ENCODE measurements around the gene FNBP1. TPM values are rescaled to one million over a fixed set of nuclear protein-coding genes. Genes with fewer than 3 reads are reported as not detected.
"Not testable (repeated sequence)": the region's sequence is repeated elsewhere in the genome, so short reads cannot be mapped to it uniquely, and the experiment has no call there.

FNBP1 gene
- total RNA-seq, 1 experiment from 2014 or later, result 43.6 TPM

DNA sequence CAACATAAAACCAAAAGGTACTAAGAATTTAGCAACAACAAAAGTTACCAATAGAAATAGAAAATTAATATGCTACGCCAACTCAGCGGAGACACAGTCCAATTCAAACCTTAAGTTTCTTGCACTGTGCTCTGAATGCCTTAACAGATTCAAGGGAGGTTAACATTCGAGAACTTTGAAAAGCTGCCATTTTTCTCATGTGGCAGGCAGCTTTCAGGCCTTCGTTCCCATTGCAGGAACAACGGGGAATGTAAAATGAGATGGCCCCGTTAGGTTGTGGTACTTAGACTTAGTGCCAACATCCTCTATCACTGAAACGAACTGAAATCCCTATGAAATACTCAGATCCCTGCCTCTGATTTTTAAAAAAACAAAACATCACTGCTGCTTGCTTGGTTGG lies 22.4 kb downstream of the FNBP1 start (continued):
- TF ChIP-seq, protein P1, sequence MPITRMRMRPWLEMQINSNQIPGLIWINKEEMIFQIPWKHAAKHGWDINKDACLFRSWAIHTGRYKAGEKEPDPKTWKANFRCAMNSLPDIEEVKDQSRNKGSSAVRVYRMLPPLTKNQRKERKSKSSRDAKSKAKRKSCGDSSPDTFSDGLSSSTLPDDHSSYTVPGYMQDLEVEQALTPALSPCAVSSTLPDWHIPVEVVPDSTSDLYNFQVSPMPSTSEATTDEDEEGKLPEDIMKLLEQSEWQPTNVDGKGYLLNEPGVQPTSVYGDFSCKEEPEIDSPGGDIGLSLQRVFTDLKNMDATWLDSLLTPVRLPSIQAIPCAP (CRISPR knock-in tag; IDR thresholded peaks at IDR 0.05), result no peak
- TF ChIP-seq ATF3 (CRISPR knock-in tag; conservative IDR thresholded peaks at IDR 0.05), result no peak
- TF ChIP-seq EMX1 (CRISPR knock-in tag; IDR thresholded peaks at IDR 0.05), result no peak
- TF ChIP-seq AR (CRISPR knock-in tag; IDR thresholded peaks at IDR 0.05), result no peak
- TF ChIP-seq SP1 (CRISPR knock-in tag; conservative IDR thresholded peaks at IDR 0.05), result no peak
- no peak for TF ChIP-seq ETV6 (CRISPR knock-in tag; IDR thresholded peaks at IDR 0.05)
- TF ChIP-seq, protein P2, sequence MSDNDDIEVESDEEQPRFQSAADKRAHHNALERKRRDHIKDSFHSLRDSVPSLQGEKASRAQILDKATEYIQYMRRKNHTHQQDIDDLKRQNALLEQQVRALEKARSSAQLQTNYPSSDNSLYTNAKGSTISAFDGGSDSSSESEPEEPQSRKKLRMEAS (CRISPR knock-in tag; IDR thresholded peaks at IDR 0.05), result no peak

DNA sequence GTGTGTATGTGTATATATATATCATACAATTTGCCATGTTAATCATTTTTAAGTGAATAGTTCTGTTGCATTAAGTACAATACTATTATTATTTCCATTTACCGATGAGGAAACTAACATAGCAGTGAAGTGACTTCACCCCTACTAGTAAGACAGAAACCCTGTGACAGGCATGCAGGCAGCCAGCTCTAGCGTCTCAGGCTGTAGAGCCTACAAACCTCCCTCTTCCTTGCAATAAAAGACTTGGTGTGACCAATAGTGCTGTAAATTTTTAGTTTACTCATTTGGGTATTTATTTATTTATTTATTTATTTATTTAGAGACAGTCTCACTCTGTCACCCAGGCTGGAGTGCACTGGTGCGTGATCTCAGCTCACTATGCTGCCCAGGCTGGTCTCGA lies 24.7 kb downstream of the FNBP1 start:
- H3K9me3 Mint-ChIP-seq, result peaks cover 10% of the 10 kb centered on the region
- H3K4me3 Mint-ChIP-seq, result no peak overlapping the region
- H3K36me3 Mint-ChIP-seq, result peaks cover 9% of the 10 kb centered on the region
- H3K27ac Mint-ChIP-seq, result no peak overlapping the region
- H3K27me3 Mint-ChIP-seq (ENCODE audit: low read depth), result no peaks in the 10 kb centered on the region
- CTCF ChIA-PET, result interaction anchor here (0.6 kb wide), 1 partner anchor 274 kb away, joined by 4 read pairs; no protein-coding TSS in a partner anchor
- no peaks in the 10 kb centered on the region for H3K4me1 Mint-ChIP-seq
- TF ChIP-seq MYBL2 (CRISPR knock-in tag; IDR thresholded peaks at IDR 0.05) (no peak), IRF2 (CRISPR knock-in tag; IDR thresholded peaks at IDR 0.05; ENCODE audit: borderline replicate concordance, low read depth) (no peak), FOXK1 (CRISPR knock-in tag; IDR thresholded peaks at IDR 0.05) (no peak), NR3C1 (CRISPR knock-in tag; conservative IDR thresholded peaks at IDR 0.05; ENCODE audit: low read depth) (no peak), ESRRA (CRISPR knock-in tag; IDR thresholded peaks at IDR 0.05; ENCODE audit: borderline replicate concordance) (no peak), JUN (CRISPR knock-in tag; IDR thresholded peaks at IDR 0.05) (no peak), CBFB (CRISPR knock-in tag; IDR thresholded peaks at IDR 0.05; ENCODE audit: low read depth) (no peak)
- TF ChIP-seq, protein P3, sequence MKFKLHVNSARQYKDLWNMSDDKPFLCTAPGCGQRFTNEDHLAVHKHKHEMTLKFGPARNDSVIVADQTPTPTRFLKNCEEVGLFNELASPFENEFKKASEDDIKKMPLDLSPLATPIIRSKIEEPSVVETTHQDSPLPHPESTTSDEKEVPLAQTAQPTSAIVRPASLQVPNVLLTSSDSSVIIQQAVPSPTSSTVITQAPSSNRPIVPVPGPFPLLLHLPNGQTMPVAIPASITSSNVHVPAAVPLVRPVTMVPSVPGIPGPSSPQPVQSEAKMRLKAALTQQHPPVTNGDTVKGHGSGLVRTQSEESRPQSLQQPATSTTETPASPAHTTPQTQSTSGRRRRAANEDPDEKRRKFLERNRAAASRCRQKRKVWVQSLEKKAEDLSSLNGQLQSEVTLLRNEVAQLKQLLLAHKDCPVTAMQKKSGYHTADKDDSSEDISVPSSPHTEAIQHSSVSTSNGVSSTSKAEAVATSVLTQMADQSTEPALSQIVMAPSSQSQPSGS (CRISPR knock-in tag; IDR thresholded peaks at IDR 0.05; ENCODE audit: borderline replicate concordance, low read depth), result no peak
- TF ChIP-seq, protein P4, sequence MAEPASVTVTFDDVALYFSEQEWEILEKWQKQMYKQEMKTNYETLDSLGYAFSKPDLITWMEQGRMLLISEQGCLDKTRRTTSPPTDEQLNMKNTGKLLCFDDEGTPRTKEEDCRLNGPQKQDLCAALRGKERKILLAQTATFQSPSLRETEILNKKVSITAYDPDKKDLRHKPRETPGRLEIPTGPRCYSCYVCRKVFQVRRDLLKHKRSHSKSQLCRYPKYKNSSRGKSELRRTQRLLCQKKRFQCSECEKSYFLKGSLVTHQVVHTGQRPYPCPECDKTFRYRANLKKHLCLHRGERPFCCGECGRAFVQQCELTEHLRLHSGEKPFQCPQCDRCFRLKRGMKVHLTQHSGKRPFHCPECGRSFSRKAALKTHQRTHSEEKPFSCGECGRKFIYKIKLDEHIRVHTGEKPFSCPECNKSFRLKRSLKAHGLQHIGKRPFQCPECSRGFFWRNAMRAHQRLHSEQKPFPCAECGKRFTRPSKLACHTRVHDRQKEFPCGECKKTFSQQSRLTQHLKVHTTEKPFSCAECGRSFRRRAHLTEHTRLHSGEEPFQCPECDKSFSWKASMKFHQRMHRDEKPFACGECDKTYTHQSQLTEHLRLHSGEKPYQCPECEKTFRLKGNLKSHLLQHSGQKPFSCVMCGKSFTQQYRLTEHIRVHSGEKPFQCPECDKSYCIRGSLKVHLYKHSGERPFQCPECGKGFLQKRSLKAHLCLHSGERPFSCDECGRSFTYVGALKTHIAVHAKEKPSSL (CRISPR knock-in tag; conservative IDR thresholded peaks at IDR 0.05), result no peak
- DNase-seq (ENCODE audit: low spot score), result no peak
- ATAC-seq, result no peak
- POLR2A ChIA-PET, result interaction anchor here (0.6 kb wide), 1 partner anchor 1183 kb away, joined by 3 read pairs; no protein-coding TSS in a partner anchor

- H3K27me3 Mint-ChIP-seq (ENCODE audit: low read depth); ATAC-seq; H3K4me1 Mint-ChIP-seq; H3K36me3 Mint-ChIP-seq; DNase-seq (ENCODE audit: low spot score); H3K9me3 Mint-ChIP-seq; H3K4me3 Mint-ChIP-seq; POLR2A ChIA-PET; H3K27ac Mint-ChIP-seq; CTCF ChIA-PET: not testable (repeated sequence)
Observed at GRCh38 chr9:130017510-130017909, 25.5 kb downstream of the FNBP1 start.
